Sigmoid colon (tissue), 7 donors: ENCODE measurements around the gene RFT1. TPM values are rescaled to one million over a fixed set of nuclear protein-coding genes. Genes with fewer than 3 reads are reported as not detected.
"Not testable (repeated sequence)": the region's sequence is repeated elsewhere in the genome, so short reads cannot be mapped to it uniquely, and the experiment has no call there.

ENCODE experiments used
- DNase-seq: peaks from one replicate; pipeline ENCODE4 v3.0.0-alpha.2; 2019
- H3K27ac ChIP-seq, 4 donors: fragments of 200-600 bp; sonication (generic); one replicate each; pipeline ENCODE4 v1.5.1; 2016 to 2019; ENCODE audit warnings: mild to moderate bottlenecking in 1 of 4
- H3K27me3 ChIP-seq, 3 donors: fragments of 200-600 bp; sonication (generic); one replicate each; pipeline ENCODE4 v1.5.1; 2019; ENCODE audit warnings: mild to moderate bottlenecking in 1 of 3
- H3K36me3 ChIP-seq, 4 donors: fragments of 200-600 bp; sonication (generic); one replicate each; pipeline ENCODE4 v1.5.1; 2016 to 2019
- H3K4me1 ChIP-seq, 4 donors: fragments of 200-600 bp; sonication (generic); one replicate each; pipeline ENCODE4 v1.5.1; 2017 to 2019
- H3K4me3 ChIP-seq, 4 donors: fragments of 200-600 bp; sonication (generic); one replicate each; pipeline ENCODE4 v1.5.1; 2017 to 2019; ENCODE audit warnings: mild to moderate bottlenecking in 2 of 4, moderate library complexity in 1 of 4
- H3K9me3 ChIP-seq, 4 donors: fragments of 200-600 bp in 3 of 4; sonication (generic) in 3 of 4; one replicate each; pipeline versions ENCODE4 v1.5.1 to v1.6.1; 2013 to 2019
- CTCF ChIP-seq, 4 experiments: fragments of 450-650 bp in 3 of 4; fragments of 200-600 bp in 1 of 4; IDR thresholded peaks; one replicate each; pipeline ENCODE4 v1.5.1; 2016 to 2019; ENCODE audit warnings: antibody characterized with exemption in 4 of 4, mild to moderate bottlenecking in 3 of 4, moderate library complexity in 2 of 4
- EP300 ChIP-seq, 4 donors: sonication (generic); formaldehyde crosslinking; IDR thresholded peaks; one replicate each; pipeline ENCODE4 v1.6.1; 2017; ENCODE audit warnings: antibody characterized with exemption in 4 of 4
- POLR2A ChIP-seq, 2 donors: fragments of 450-650 bp; IDR thresholded peaks; one replicate each; pipeline ENCODE4 v1.6.1; 2016; ENCODE audit warnings: antibody characterized with exemption in 2 of 2, mild to moderate bottlenecking in 2 of 2, moderate library complexity in 2 of 2
- POLR2AphosphoS5 ChIP-seq, 4 donors: sonication (generic); formaldehyde crosslinking; IDR thresholded peaks; one replicate each; pipeline ENCODE4 v1.6.1; 2017; ENCODE audit warnings: antibody characterized with exemption in 4 of 4
- WGBS, 2 donors: extraction: QIAGEN DNeasy Blood & Tissue Kit; methylation state at CpG; one replicate each; pipeline ENCODE4 v1.1.7; 2013; 5-methylcytosine and 5-hydroxymethylcytosine counted together
- intact Hi-C: fragments of 100-400 bp; cut with DNase I; formaldehyde crosslinking; loops from one replicate; pipeline ENCODE4 v1.15.1; 2023
- polyA plus RNA-seq, 3 donors: library from polyadenylated mRNA; stranded (reverse); fragments of 200-250 nt; gene quantifications; one replicate each; pipeline ENCODE4 v1.2.3, GENCODE V29; 2013
- total RNA-seq, 4 donors: library from RNA; depleted of rRNA; stranded (reverse); fragments of >200 nt; gene quantifications; one replicate each; pipeline ENCODE4 v1.1.0, GENCODE V29; 2016
- donor health status: healthy with polysubstance abuse.
- donor health status: Bipolar disorder and iron deficiency.
- donor health status: healthy.

Gene RFT1
- total and polyA plus RNA-seq, 7 donors = 3.0 to 13.2 (median 6.3) TPM

DNA sequence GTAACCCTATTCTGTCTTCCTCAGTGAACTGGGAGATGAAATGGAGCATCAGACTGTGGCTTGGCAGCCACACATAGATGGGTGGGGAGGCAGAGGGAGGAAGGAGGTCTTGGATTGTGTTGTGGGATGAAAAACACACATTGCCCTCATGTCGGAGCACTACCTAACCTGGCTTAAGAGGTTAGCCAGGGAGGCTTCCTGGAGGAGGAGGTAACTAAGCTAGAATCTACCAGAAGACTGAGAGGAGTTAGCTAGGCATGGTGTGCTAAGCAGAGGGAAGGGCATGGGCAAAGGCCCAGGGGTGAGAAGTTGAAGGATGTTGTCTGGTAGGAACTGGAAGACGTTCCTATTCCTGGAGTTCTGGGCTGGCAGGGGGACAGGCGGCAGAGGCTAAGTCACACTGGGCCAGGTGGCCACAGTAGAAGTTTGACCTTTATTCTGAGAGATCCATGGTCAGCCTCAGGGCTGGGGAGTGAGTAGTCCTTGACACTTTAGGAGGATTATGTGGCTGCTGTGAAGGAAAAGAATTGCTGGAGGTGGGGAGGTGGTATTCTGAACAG is 23.1 kb upstream of the RFT1 start:
- 74 to 85% methylated on average over 3 of the region's 3 CpGs for WGBS, 2 donors
- no peak overlapping the region for H3K4me3 ChIP-seq
- TF ChIP-seq POLR2AphosphoS5 (IDR thresholded peaks at IDR 0.05) (no peak), EP300 (IDR thresholded peaks at IDR 0.05) (no peak), CTCF (IDR thresholded peaks at IDR 0.05) (no peak), POLR2A (IDR thresholded peaks at IDR 0.05) (no peak)
- intact Hi-C loops = no loop called here
- no peaks in the 10 kb centered on the region for H3K9me3 ChIP-seq
- H3K4me1 ChIP-seq = peaks cover 0 to 8% (median 6%) of the 10 kb centered on the region in 4 donors
- DNase-seq = no peak
- H3K27me3 ChIP-seq = peaks cover 0 to 20% (median 0%) of the 10 kb centered on the region in 3 donors
- no peak overlapping the region for H3K27ac ChIP-seq
- H3K36me3 ChIP-seq = no peaks in the 10 kb centered on the region

- intact Hi-C loops = no loop called here
- Histone ChIP-seq H3K4me1 (peaks cover 0 to 8% (median 6%) of the 10 kb centered on the region in 4 donors), H3K27me3 (peaks cover 0 to 20% (median 0%) of the 10 kb centered on the region in 3 donors), H3K27ac (no peak overlapping the region), H3K4me3 (no peak overlapping the region), H3K36me3 (no peaks in the 10 kb centered on the region), H3K9me3 (no peaks in the 10 kb centered on the region)
- no peak for DNase-seq
- TF ChIP-seq POLR2A (IDR thresholded peaks at IDR 0.05) (no peak), POLR2AphosphoS5 (IDR thresholded peaks at IDR 0.05) (no peak), EP300 (IDR thresholded peaks at IDR 0.05) (no peak), CTCF (IDR thresholded peaks at IDR 0.05) (no peak)
- 71 to 82% methylated on average over 20 of the region's 20 CpGs for WGBS, 2 donors
Measured at GRCh38 chr3:53151870-53152660, 21.8 kb upstream of the RFT1 start.

DNA sequence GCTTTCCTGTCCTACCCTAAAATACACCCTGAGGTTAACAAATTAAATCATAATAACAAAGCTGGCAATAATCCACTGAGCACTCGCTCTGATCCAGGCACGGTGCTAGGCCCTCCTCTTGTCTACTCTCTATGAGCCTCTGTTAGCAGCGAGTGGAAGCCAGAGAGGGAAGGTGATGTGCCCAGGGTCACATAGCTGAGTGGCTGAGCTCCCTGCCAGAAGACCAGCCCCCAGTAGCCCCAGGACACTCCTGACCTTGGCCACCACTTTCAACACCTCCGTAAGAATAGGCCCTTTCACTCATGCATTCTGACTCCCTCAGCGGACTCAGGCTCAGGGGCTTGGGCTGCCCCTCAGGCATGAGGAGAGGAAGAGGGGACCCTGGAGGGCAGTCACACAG is 21.2 kb upstream of the RFT1 start:
- intact Hi-C loops = no loop called here
- TF ChIP-seq EP300 (IDR thresholded peaks at IDR 0.05) (no peak), CTCF (IDR thresholded peaks at IDR 0.05) (no peak), POLR2A (IDR thresholded peaks at IDR 0.05) (no peak), POLR2AphosphoS5 (IDR thresholded peaks at IDR 0.05) (no peak)
- no peak overlapping the region for H3K4me3 ChIP-seq
- H3K27me3 ChIP-seq = peaks cover 0 to 19% (median 0%) of the 10 kb centered on the region in 3 donors
- no peak overlapping the region for H3K27ac ChIP-seq
- DNase-seq = no peak
- WGBS, 2 donors = 79 to 91% methylated on average over 5 of the region's 5 CpGs
- H3K36me3 ChIP-seq = no peaks in the 10 kb centered on the region
- H3K9me3 ChIP-seq = no peaks in the 10 kb centered on the region
- peaks cover 0 to 4% (median 3%) of the 10 kb centered on the region in 4 donors for H3K4me1 ChIP-seq

- intact Hi-C loops, H3K36me3 ChIP-seq, H3K9me3 ChIP-seq, H3K27ac ChIP-seq, H3K4me3 ChIP-seq, DNase-seq, H3K4me1 ChIP-seq: not testable (repeated sequence)
- WGBS, 2 donors = 45 to 84% methylated on average over 9 of the region's 9 CpGs
- peaks cover 0 to 15% (median 0%) of the 10 kb centered on the region in 3 donors for H3K27me3 ChIP-seq
Measured at GRCh38 chr3:53151086-53151438, 20.8 kb upstream of the RFT1 start.

GRCh38 chr3:53150247-53151085 is 20.2 kb upstream of the RFT1 start:
- peak in 1 of 4 donors; percentile 29 for TF ChIP-seq POLR2AphosphoS5 (IDR thresholded peaks at IDR 0.05)
- no peak for TF ChIP-seq POLR2A (IDR thresholded peaks at IDR 0.05)
- no peak for TF ChIP-seq CTCF (IDR thresholded peaks at IDR 0.05)
- intact Hi-C loops = no loop called here
- Histone ChIP-seq H3K9me3 (no peaks in the 10 kb centered on the region), H3K27me3 (peaks cover 0 to 10% (median 0%) of the 10 kb centered on the region in 3 donors), H3K36me3 (no peaks in the 10 kb centered on the region), H3K4me3 (no peak overlapping the region), H3K4me1 (no peaks in the 10 kb centered on the region), H3K27ac (no peak overlapping the region)
- no peak for DNase-seq
- 62 to 80% methylated on average over 7 of the region's 7 CpGs for WGBS, 2 donors
